Islet of Langerhans (tissue), 1 donor: ENCODE results near the gene PPP1R8.

Source experiments
- FAIRE-seq: peaks from one replicate; lab custom pipeline; 2011; peaks lifted over from hg19 to GRCh38; lab: Jason Lieb, UNC

The PPP1R8 gene

GRCh38 chr1:27872059-27872801 is 41.6 kb downstream of the PPP1R8 start, which contains the start of gene THEMIS2:
TSS of gene THEMIS2 (plus strand) at chr1:27872544. CDS start at chr1:27872572, 28 bp downstream.
- FAIRE-seq: no peak

- FAIRE-seq: no peak
Observed at GRCh38 chr1:27872802-27873551, 42.4 kb downstream of the PPP1R8 start.

GRCh38 chr1:27873671-27874384 is 43.2 kb downstream of the PPP1R8 start:
- no peak for FAIRE-seq

GRCh38 chr1:27876341-27877114 is 45.9 kb downstream of the PPP1R8 start:
- FAIRE-seq: no peak

- FAIRE-seq: no peak
Observed at GRCh38 chr1:27877115-27877416, 46.5 kb downstream of the PPP1R8 start.

- no peak for FAIRE-seq
Observed at GRCh38 chr1:27878039-27878438, 47.5 kb downstream of the PPP1R8 start.

- FAIRE-seq: no peak
Observed at GRCh38 chr1:27878787-27879335, 48.3 kb downstream of the PPP1R8 start.

- no peak for FAIRE-seq
Observed at GRCh38 chr1:27879374-27880082, 48.9 kb downstream of the PPP1R8 start.

- FAIRE-seq: no peak
Observed at GRCh38 chr1:27882543-27882903, 51.9 kb downstream of the PPP1R8 start.

GRCh38 chr1:27883536-27883935 is 53.0 kb downstream of the PPP1R8 start:
- FAIRE-seq: no peak

- FAIRE-seq: no peak
Observed at GRCh38 chr1:27884006-27884954, 53.7 kb downstream of the PPP1R8 start.

GRCh38 chr1:27885114-27885528 is 54.5 kb downstream of the PPP1R8 start:
- no peak for FAIRE-seq

GRCh38 chr1:27885621-27886352 is 55.2 kb downstream of the PPP1R8 start:
- FAIRE-seq: no peak

GRCh38 chr1:27886353-27886679 is 55.7 kb downstream of the PPP1R8 start:
- FAIRE-seq: no peak

GRCh38 chr1:27886744-27887143 is 56.2 kb downstream of the PPP1R8 start:
- FAIRE-seq: no peak

GRCh38 chr1:27887215-27888021 is 56.8 kb downstream of the PPP1R8 start:
- FAIRE-seq: no peak

GRCh38 chr1:27889506-27889905 is 58.9 kb downstream of the PPP1R8 start:
- FAIRE-seq: no peak

- no peak for FAIRE-seq
Observed at GRCh38 chr1:27891196-27891889, 60.8 kb downstream of the PPP1R8 start.
